ENCODE measurements around the gene HMGCL. TPM values are rescaled to one million over a fixed set of nuclear protein-coding genes. Genes with fewer than 3 reads are reported as not detected.
"Not testable (repeated sequence)": the region's sequence is repeated elsewhere in the genome, so short reads cannot be mapped to it uniquely, and the experiment has no call there.

Gene HMGCL
- total RNA-seq, 1 donor from 2014 or later: 30.3 TPM

- H3K4me1 Mint-ChIP-seq (ENCODE audit: low read depth): peaks cover 13% of the 10 kb centered on the region
- no peaks in the 10 kb centered on the region for H3K27me3 Mint-ChIP-seq
- H3K9me3 Mint-ChIP-seq (ENCODE audit: low read depth): no peaks in the 10 kb centered on the region
- no peak for TF ChIP-seq CTCF (IDR thresholded peaks at IDR 0.05; ENCODE audit: unreplicated experiment)
- no peak overlapping the region for H3K27ac Mint-ChIP-seq
- H3K36me3 Mint-ChIP-seq (ENCODE audit: insufficient read depth): peaks cover 6% of the 10 kb centered on the region
- no peak overlapping the region for H3K4me3 Mint-ChIP-seq (ENCODE audit: low read depth)
- DNase-seq (ENCODE audit: low spot score, unreplicated experiment): no peak
These were observed 27.5 kb downstream of the HMGCL start for GRCh38 chr1:23797478-23798448.

GRCh38 chr1:23796466-23797271 is 28.6 kb downstream of the HMGCL start:
- peak overlapping the region; percentile 41 for H3K27ac Mint-ChIP-seq
- no peak for DNase-seq (ENCODE audit: low spot score, unreplicated experiment)
- no peak overlapping the region for H3K4me3 Mint-ChIP-seq (ENCODE audit: low read depth)
- peak; percentile 8 for TF ChIP-seq CTCF (IDR thresholded peaks at IDR 0.05; ENCODE audit: unreplicated experiment)
- no peaks in the 10 kb centered on the region for H3K9me3 Mint-ChIP-seq (ENCODE audit: low read depth)
- peaks cover 6% of the 10 kb centered on the region for H3K36me3 Mint-ChIP-seq (ENCODE audit: insufficient read depth)
- no peaks in the 10 kb centered on the region for H3K27me3 Mint-ChIP-seq
- H3K4me1 Mint-ChIP-seq (ENCODE audit: low read depth): peaks cover 16% of the 10 kb centered on the region

GRCh38 chr1:23795676-23796465 is 29.4 kb downstream of the HMGCL start:
- H3K4me1 Mint-ChIP-seq (ENCODE audit: low read depth): peaks cover 16% of the 10 kb centered on the region
- DNase-seq (ENCODE audit: low spot score, unreplicated experiment): no peak
- no peaks in the 10 kb centered on the region for H3K9me3 Mint-ChIP-seq (ENCODE audit: low read depth)
- peaks cover 6% of the 10 kb centered on the region for H3K36me3 Mint-ChIP-seq (ENCODE audit: insufficient read depth)
- H3K27ac Mint-ChIP-seq: no peak overlapping the region
- TF ChIP-seq CTCF (IDR thresholded peaks at IDR 0.05; ENCODE audit: unreplicated experiment): no peak
- no peak overlapping the region for H3K4me3 Mint-ChIP-seq (ENCODE audit: low read depth)
- no peaks in the 10 kb centered on the region for H3K27me3 Mint-ChIP-seq

GRCh38 chr1:23794732-23795182 is 30.5 kb downstream of the HMGCL start:
- not testable (repeated sequence) for H3K4me3 Mint-ChIP-seq (ENCODE audit: low read depth); DNase-seq (ENCODE audit: low spot score, unreplicated experiment); H3K9me3 Mint-ChIP-seq (ENCODE audit: low read depth); H3K27me3 Mint-ChIP-seq; H3K36me3 Mint-ChIP-seq (ENCODE audit: insufficient read depth); H3K27ac Mint-ChIP-seq
- peaks cover 18% of the 10 kb centered on the region for H3K4me1 Mint-ChIP-seq (ENCODE audit: low read depth)

- Mint-ChIP-seq H3K36me3 (ENCODE audit: insufficient read depth) (peaks cover 6% of the 10 kb centered on the region), H3K4me1 (ENCODE audit: low read depth) (peaks cover 14% of the 10 kb centered on the region), H3K27ac (no peak overlapping the region), H3K9me3 (ENCODE audit: low read depth) (no peaks in the 10 kb centered on the region), H3K27me3 (no peaks in the 10 kb centered on the region), H3K4me3 (ENCODE audit: low read depth) (no peak overlapping the region)
- DNase-seq (ENCODE audit: low spot score, unreplicated experiment): no peak
- no peak for TF ChIP-seq CTCF (IDR thresholded peaks at IDR 0.05; ENCODE audit: unreplicated experiment)
These were observed 31.1 kb downstream of the HMGCL start for GRCh38 chr1:23793861-23794731.
